IPS DF 4.7 (cell line): ENCODE measurements around the gene PGR.
"Not testable (repeated sequence)": the region's sequence is repeated elsewhere in the genome, so short reads cannot be mapped to it uniquely, and the experiment has no call there.

Source experiments
- DNase-seq: peaks from one replicate; pipeline ENCODE4 v3.0.0-alpha.2; 2013; ENCODE audit warnings: low spot score; ENCODE audit errors: extremely low read depth

Gene PGR

GRCh38 chr11:101082813-101083212 is 46.8 kb downstream of the PGR start:
- DNase-seq, result no peak

GRCh38 chr11:101063706-101064105 is 65.9 kb downstream of the PGR start:
- no peak for DNase-seq

- DNase-seq, result no peak
Measured at GRCh38 chr11:101061606-101062005, 68.0 kb downstream of the PGR start.

GRCh38 chr11:101059331-101059730 is 70.3 kb downstream of the PGR start:
- DNase-seq, result no peak

GRCh38 chr11:101053492-101053891 is 76.1 kb downstream of the PGR start:
- DNase-seq, result no peak

- DNase-seq, result no peak
Measured at GRCh38 chr11:101051677-101052076, 77.9 kb downstream of the PGR start.

GRCh38 chr11:101049813-101050212 is 79.8 kb downstream of the PGR start:
- no peak for DNase-seq

- no peak for DNase-seq
Measured at GRCh38 chr11:101049123-101049522, 80.5 kb downstream of the PGR start.

GRCh38 chr11:101048479-101048878 is 81.1 kb downstream of the PGR start:
- DNase-seq, result no peak

GRCh38 chr11:101046947-101047346 is 82.7 kb downstream of the PGR start:
- no peak for DNase-seq

- no peak for DNase-seq
Measured at GRCh38 chr11:101045415-101045814, 84.2 kb downstream of the PGR start.

GRCh38 chr11:101043940-101044339 is 85.7 kb downstream of the PGR start:
- no peak for DNase-seq

GRCh38 chr11:101035872-101036271 is 93.7 kb downstream of the PGR start:
- DNase-seq, result no peak

GRCh38 chr11:101034076-101034475 is 95.5 kb downstream of the PGR start:
- no peak for DNase-seq

- no peak for DNase-seq
Measured at GRCh38 chr11:101032991-101033390, 96.6 kb downstream of the PGR start.

- DNase-seq, result no peak
Measured at GRCh38 chr11:101031713-101032112, 97.9 kb downstream of the PGR start.

- DNase-seq, result no peak
Measured at GRCh38 chr11:101030692-101031091, 98.9 kb downstream of the PGR start.

GRCh38 chr11:101030015-101030414 is 99.6 kb downstream of the PGR start:
- DNase-seq, result no peak

GRCh38 chr11:101028644-101029043 is 101.0 kb downstream of the PGR start:
- no peak for DNase-seq

GRCh38 chr11:101022256-101022655 is 107.4 kb downstream of the PGR start:
- DNase-seq, result no peak

- no peak for DNase-seq
Measured at GRCh38 chr11:101019870-101020269, 109.7 kb downstream of the PGR start.

GRCh38 chr11:101014600-101015285 is 114.9 kb downstream of the PGR start:
- no peak for DNase-seq

- DNase-seq, result not testable (repeated sequence)
Measured at GRCh38 chr11:101013702-101014101, 115.9 kb downstream of the PGR start.

- DNase-seq, result no peak
Measured at GRCh38 chr11:101011881-101012280, 117.7 kb downstream of the PGR start.
